CD4-positive, alpha-beta T cell (primary cell): ENCODE results near the gene AMFR. TPM values are rescaled to one million over a fixed set of nuclear protein-coding genes. Genes with fewer than 3 reads are reported as not detected.

ENCODE experiments used
- ATAC-seq: fragments of 200-7000 bp; cut with Tn5 transposase; one replicate; pipeline ENCODE4 v1.10.0; 2022; ENCODE audit warnings: mild to moderate bottlenecking; ENCODE audit not compliant: poor library complexity
- CTCF ChIA-PET: fragments of 350-600 bp; sonication (Branson Sonifier 250); formaldehyde crosslinking; loops from one replicate; lab custom pipeline; 2021; ENCODE audit warnings: antibody characterized with exemption, inconsistent platforms; lab: Charles Lee
- POLR2A ChIA-PET: fragments of 350-600 bp; sonication (Branson Sonifier 250); formaldehyde crosslinking; loops from one replicate; lab custom pipeline; 2021; ENCODE audit warnings: antibody characterized with exemption, inconsistent platforms; lab: Charles Lee
- DNase-seq, 14 experiments: peaks; one replicate each; pipeline ENCODE4 v3.0.0-alpha.2; 2013 to 2020; ENCODE audit warnings: mixed read lengths in 2 of 14
- H3K27ac ChIP-seq, 2 donors: one replicate each; pipeline versions ENCODE4 v1.5.1 to v1.7.0; 2013; ENCODE audit warnings: low read length in 2 of 2, low read depth in 1 of 2, mild to moderate bottlenecking in 1 of 2
- H3K27me3 ChIP-seq, 2 experiments: 1 replicate in 1 of 2; 2 replicates in 1 of 2; pipeline versions ENCODE4 v1.6.1 to v1.7.0; 2013; ENCODE audit warnings: low read length in 2 of 2, control low read depth in 1 of 2, mild to moderate bottlenecking in 1 of 2, moderate library complexity in 1 of 2; ENCODE audit not compliant: insufficient read depth in 2 of 2, control insufficient read depth in 1 of 2
- H3K36me3 ChIP-seq: one replicate; pipeline ENCODE4 v1.6.1; 2013; ENCODE audit warnings: low read length, control low read depth; ENCODE audit not compliant: insufficient read depth
- H3K4me1 ChIP-seq: one replicate; pipeline ENCODE4 v1.6.1; 2013; ENCODE audit warnings: low read length, control low read depth; ENCODE audit not compliant: insufficient read depth
- H3K4me3 ChIP-seq: one replicate; pipeline ENCODE4 v1.5.1; 2013; ENCODE audit warnings: mild to moderate bottlenecking, low read length, moderate library complexity
- H3K9me3 ChIP-seq, 2 experiments: 1 replicate in 1 of 2; 2 replicates in 1 of 2; pipeline versions ENCODE4 v1.6.1 to v1.7.0; 2013; ENCODE audit warnings: low read length in 2 of 2, mild to moderate bottlenecking in 2 of 2, control low read depth in 1 of 2, moderate library complexity in 1 of 2; ENCODE audit not compliant: control insufficient read depth in 1 of 2, insufficient read depth in 1 of 2
- H3K27ac Mint-ChIP-seq: one replicate; pipeline ENCODE4 v1.8.0; 2020; ENCODE audit warnings: mixed read lengths
- H3K27me3 Mint-ChIP-seq: one replicate; pipeline ENCODE4 v1.8.0; 2021; ENCODE audit warnings: mixed read lengths
- H3K36me3 Mint-ChIP-seq: one replicate; pipeline ENCODE4 v1.8.0; 2021; ENCODE audit warnings: low read depth, mixed read lengths
- H3K4me1 Mint-ChIP-seq: one replicate; pipeline ENCODE4 v1.8.0; 2021; ENCODE audit warnings: low read depth, mixed read lengths
- H3K4me3 Mint-ChIP-seq: one replicate; pipeline ENCODE4 v1.8.0; 2020; ENCODE audit warnings: mild to moderate bottlenecking, mixed read lengths
- H3K9me3 Mint-ChIP-seq: one replicate; pipeline ENCODE4 v1.8.0; 2020; ENCODE audit warnings: mixed read lengths
- intact Hi-C, 2 experiments: fragments of 100-400 bp; cut with DNase I in 1 of 2; cut with micrococcal nuclease in 1 of 2; formaldehyde crosslinking; loops; one replicate each; pipeline versions ENCODE4 v1.15.1 to v1.9.0; 2023 to 2025; cut with DNase I, micrococcal nuclease
- total RNA-seq, 174 experiments: library from RNA in 2 of 174; stranded (reverse) in 2 of 174; gene quantifications; one replicate each; pipeline ENCODE4 v1.2.3 and lab custom pipeline; 2021 to 2026
- TF ChIP-seq, protein P1 (sequence below): fragments of 200-600 bp; IDR thresholded peaks from one replicate; pipeline ENCODE4 v1.8.0; 2022; ENCODE audit warnings: antibody characterized with exemption, mild to moderate bottlenecking

The AMFR gene
- total RNA-seq, 2 experiments from 2014 or later = 79.2 to 83.8 TPM

GRCh38 chr16:56316545-56316944 lies 108.8 kb downstream of the AMFR start:
- H3K4me1 ChIP-seq = peaks cover 9% of the 10 kb centered on the region
- ATAC-seq (no peak), DNase-seq (no peak)
- H3K36me3 ChIP-seq = no peaks in the 10 kb centered on the region
- no peaks in the 10 kb centered on the region for H3K27me3 ChIP-seq
- Mint-ChIP-seq H3K27ac (no peak overlapping the region), H3K36me3 (no peaks in the 10 kb centered on the region), H3K27me3 (no peaks in the 10 kb centered on the region), H3K4me1 (no peaks in the 10 kb centered on the region), H3K4me3 (no peak overlapping the region), H3K9me3 (no peaks in the 10 kb centered on the region)
- ChIA-PET CTCF (no interaction called here), POLR2A (no interaction called here)
- intact Hi-C loops = loop anchor here in 1 of 2 experiments (5.0 to 10.0 kb wide), 3 partner anchors 388 to 849 kb away; no protein-coding TSS in a partner anchor
- H3K4me3 ChIP-seq = no peak overlapping the region
- H3K9me3 ChIP-seq = no peaks in the 10 kb centered on the region
- TF ChIP-seq, protein P1, sequence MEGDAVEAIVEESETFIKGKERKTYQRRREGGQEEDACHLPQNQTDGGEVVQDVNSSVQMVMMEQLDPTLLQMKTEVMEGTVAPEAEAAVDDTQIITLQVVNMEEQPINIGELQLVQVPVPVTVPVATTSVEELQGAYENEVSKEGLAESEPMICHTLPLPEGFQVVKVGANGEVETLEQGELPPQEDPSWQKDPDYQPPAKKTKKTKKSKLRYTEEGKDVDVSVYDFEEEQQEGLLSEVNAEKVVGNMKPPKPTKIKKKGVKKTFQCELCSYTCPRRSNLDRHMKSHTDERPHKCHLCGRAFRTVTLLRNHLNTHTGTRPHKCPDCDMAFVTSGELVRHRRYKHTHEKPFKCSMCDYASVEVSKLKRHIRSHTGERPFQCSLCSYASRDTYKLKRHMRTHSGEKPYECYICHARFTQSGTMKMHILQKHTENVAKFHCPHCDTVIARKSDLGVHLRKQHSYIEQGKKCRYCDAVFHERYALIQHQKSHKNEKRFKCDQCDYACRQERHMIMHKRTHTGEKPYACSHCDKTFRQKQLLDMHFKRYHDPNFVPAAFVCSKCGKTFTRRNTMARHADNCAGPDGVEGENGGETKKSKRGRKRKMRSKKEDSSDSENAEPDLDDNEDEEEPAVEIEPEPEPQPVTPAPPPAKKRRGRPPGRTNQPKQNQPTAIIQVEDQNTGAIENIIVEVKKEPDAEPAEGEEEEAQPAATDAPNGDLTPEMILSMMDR = no peak
- no peak overlapping the region for H3K27ac ChIP-seq

DNA sequence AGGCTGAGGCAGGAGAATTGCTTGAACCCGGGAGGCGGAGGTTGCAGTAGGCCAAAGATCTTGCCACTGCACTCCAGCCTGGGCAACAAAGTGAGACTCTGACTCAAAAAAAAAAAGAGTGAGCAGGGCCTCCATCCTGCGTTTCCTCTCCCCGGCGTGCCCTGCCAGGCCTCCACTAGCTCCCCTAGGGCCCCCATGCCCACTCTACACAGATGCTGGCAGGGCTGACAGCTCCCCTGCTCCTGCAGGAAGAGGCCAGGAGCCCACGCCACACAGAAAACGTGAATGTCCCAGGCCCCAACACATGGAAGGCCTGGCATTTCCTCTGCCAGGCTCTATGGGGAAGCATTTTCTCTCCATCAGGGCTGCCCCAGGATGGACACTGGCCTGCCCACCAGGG lies 109.4 kb downstream of the AMFR start:
- H3K27ac ChIP-seq = no peak overlapping the region
- no peaks in the 10 kb centered on the region for H3K9me3 ChIP-seq
- no peaks in the 10 kb centered on the region for H3K4me1 Mint-ChIP-seq
- no peaks in the 10 kb centered on the region for H3K36me3 Mint-ChIP-seq
- POLR2A ChIA-PET = no interaction called here
- no peaks in the 10 kb centered on the region for H3K36me3 ChIP-seq
- no peaks in the 10 kb centered on the region for H3K27me3 Mint-ChIP-seq
- no peak overlapping the region for H3K4me3 Mint-ChIP-seq
- CTCF ChIA-PET = no interaction called here
- no peak for ATAC-seq
- intact Hi-C loops = loop anchor here in 1 of 2 experiments (5.0 to 10.0 kb wide), 3 partner anchors 389 to 849 kb away; no protein-coding TSS in a partner anchor
- TF ChIP-seq, protein P1 = no peak
- H3K9me3 Mint-ChIP-seq = no peaks in the 10 kb centered on the region
- H3K4me1 ChIP-seq = peaks cover 9% of the 10 kb centered on the region
- no peaks in the 10 kb centered on the region for H3K27me3 ChIP-seq
- H3K27ac Mint-ChIP-seq = no peak overlapping the region
- H3K4me3 ChIP-seq = no peak overlapping the region
- DNase-seq = no peak

- no peak overlapping the region for H3K4me3 ChIP-seq
- no peaks in the 10 kb centered on the region for H3K4me1 Mint-ChIP-seq
- H3K9me3 Mint-ChIP-seq = no peaks in the 10 kb centered on the region
- no peak overlapping the region for H3K4me3 Mint-ChIP-seq
- H3K36me3 ChIP-seq = no peaks in the 10 kb centered on the region
- H3K9me3 ChIP-seq = no peaks in the 10 kb centered on the region
- ATAC-seq (no peak), DNase-seq (no peak)
- no peaks in the 10 kb centered on the region for H3K36me3 Mint-ChIP-seq
- H3K27me3 Mint-ChIP-seq = no peaks in the 10 kb centered on the region
- ChIA-PET POLR2A (no interaction called here), CTCF (no interaction called here)
- H3K27ac ChIP-seq = no peak overlapping the region
- intact Hi-C loops = loop anchor here in 1 of 2 experiments (10.0 kb wide), 1 partner anchor 390 kb away; no protein-coding TSS in a partner anchor
- TF ChIP-seq, protein P1 = no peak
- H3K27ac Mint-ChIP-seq = no peak overlapping the region
- no peaks in the 10 kb centered on the region for H3K27me3 ChIP-seq
- H3K4me1 ChIP-seq = peaks cover 9% of the 10 kb centered on the region
Observed at GRCh38 chr16:56314244-56314850, 111.0 kb downstream of the AMFR start.
